ENCODE measurements around the gene AKR1C3. TPM values are rescaled to one million over a fixed set of nuclear protein-coding genes. Genes with fewer than 3 reads are reported as not detected.
A peak's percentile ranks its signal among the peaks of the same experiment; 100 is the strongest.

AKR1C3 gene
- total and polyA plus RNA-seq, 9 donors = 0.75 to 2.5 (median 1.1) TPM

DNA sequence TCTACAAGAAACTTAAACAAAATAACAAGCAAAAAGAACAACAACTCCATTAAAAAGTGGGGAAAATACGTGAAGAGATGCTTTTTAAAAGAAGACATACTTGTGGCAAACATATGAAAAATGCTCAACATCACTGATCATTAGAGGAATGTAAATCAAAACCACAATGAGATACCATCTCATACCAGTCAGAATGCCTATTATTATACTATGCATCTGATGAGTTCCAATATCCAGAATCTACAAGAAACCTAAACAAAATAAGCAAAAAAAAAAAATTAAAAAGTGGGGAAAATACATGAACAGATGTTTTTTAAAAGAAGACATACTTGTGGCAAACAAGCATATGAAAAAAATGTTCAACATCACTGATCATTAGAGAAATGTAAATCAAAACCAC lies 29.6 kb upstream of the AKR1C3 start:
- H3K27me3 ChIP-seq (ENCODE audit: control insufficient read depth, insufficient read depth, low read length) = no peaks in the 10 kb centered on the region
- H3K27ac ChIP-seq (ENCODE audit: low read length) = no peak overlapping the region
- no peaks in the 10 kb centered on the region for H3K4me1 ChIP-seq (ENCODE audit: control insufficient read depth, insufficient read depth, low read length)
- no peak for DNase-seq
- WGBS (ENCODE audit: insufficient coverage) = no CpG with 5 or more reads among the region's 1 CpG
- no peak overlapping the region for H3K4me3 ChIP-seq (ENCODE audit: low read length)
- peaks cover 2% of the 10 kb centered on the region for H3K9me3 ChIP-seq (replicated peaks; ENCODE audit: control insufficient read depth, low read depth, low read length)
- H3K36me3 ChIP-seq (ENCODE audit: control insufficient read depth, insufficient read depth, low read length) = no peaks in the 10 kb centered on the region

GRCh38 chr10:5068274-5068984 lies 25.8 kb upstream of the AKR1C3 start:
- no peak overlapping the region for H3K27ac ChIP-seq (ENCODE audit: low read length)
- H3K4me1 ChIP-seq (ENCODE audit: control insufficient read depth, insufficient read depth, low read length) = peaks cover 8% of the 10 kb centered on the region
- 80% methylated on average over 1 of the region's 1 CpG for WGBS (ENCODE audit: insufficient coverage)
- H3K36me3 ChIP-seq (ENCODE audit: control insufficient read depth, insufficient read depth, low read length) = no peaks in the 10 kb centered on the region
- H3K9me3 ChIP-seq (replicated peaks; ENCODE audit: control insufficient read depth, low read depth, low read length) = peaks cover 6% of the 10 kb centered on the region
- no peak for DNase-seq
- no peaks in the 10 kb centered on the region for H3K27me3 ChIP-seq (ENCODE audit: control insufficient read depth, insufficient read depth, low read length)
- H3K4me3 ChIP-seq (ENCODE audit: low read length) = no peak overlapping the region

- no peaks in the 10 kb centered on the region for H3K27me3 ChIP-seq (ENCODE audit: control insufficient read depth, insufficient read depth, low read length)
- no peaks in the 10 kb centered on the region for H3K36me3 ChIP-seq (ENCODE audit: control insufficient read depth, insufficient read depth, low read length)
- H3K4me3 ChIP-seq (ENCODE audit: low read length) = no peak overlapping the region
- peaks cover 8% of the 10 kb centered on the region for H3K4me1 ChIP-seq (ENCODE audit: control insufficient read depth, insufficient read depth, low read length)
- peak overlapping the region; percentile 65 for H3K27ac ChIP-seq (ENCODE audit: low read length)
- DNase-seq = peak; percentile 39
- peaks cover 6% of the 10 kb centered on the region for H3K9me3 ChIP-seq (replicated peaks; ENCODE audit: control insufficient read depth, low read depth, low read length)
Measured at GRCh38 chr10:5070648-5071410, 23.4 kb upstream of the AKR1C3 start.

GRCh38 chr10:5071411-5072198 lies 22.6 kb upstream of the AKR1C3 start:
- peak overlapping the region; percentile 65 for H3K27ac ChIP-seq (ENCODE audit: low read length)
- no peak overlapping the region for H3K4me3 ChIP-seq (ENCODE audit: low read length)
- H3K36me3 ChIP-seq (ENCODE audit: control insufficient read depth, insufficient read depth, low read length) = no peaks in the 10 kb centered on the region
- WGBS (ENCODE audit: insufficient coverage) = 56% methylated on average over 5 of the region's 8 CpGs
- peaks cover 6% of the 10 kb centered on the region for H3K9me3 ChIP-seq (replicated peaks; ENCODE audit: control insufficient read depth, low read depth, low read length)
- H3K27me3 ChIP-seq (ENCODE audit: control insufficient read depth, insufficient read depth, low read length) = no peaks in the 10 kb centered on the region
- H3K4me1 ChIP-seq (ENCODE audit: control insufficient read depth, insufficient read depth, low read length) = peaks cover 8% of the 10 kb centered on the region
- DNase-seq = peak; percentile 95

DNA sequence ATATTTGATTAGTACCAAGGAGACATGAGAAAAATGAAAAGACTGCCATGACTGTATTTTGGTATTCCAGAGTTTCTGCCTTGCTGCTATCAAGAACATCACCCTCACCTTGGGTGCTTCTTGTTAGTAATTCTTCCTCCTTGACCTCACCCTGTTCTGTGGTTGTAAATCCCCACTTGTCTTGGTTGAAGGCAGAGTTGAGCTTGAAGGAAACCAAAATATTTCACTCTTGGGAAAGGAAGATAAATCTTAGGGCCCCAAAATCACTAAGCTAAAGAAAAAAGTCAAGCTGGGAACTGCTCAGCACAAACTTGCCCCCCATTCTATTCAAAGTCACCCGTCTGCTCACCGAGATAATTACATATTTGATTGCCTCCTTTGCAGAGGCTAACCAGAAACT lies 20.6 kb upstream of the AKR1C3 start:
- Histone ChIP-seq H3K4me3 (ENCODE audit: low read length) (no peak overlapping the region), H3K27ac (ENCODE audit: low read length) (no peak overlapping the region), H3K27me3 (ENCODE audit: control insufficient read depth, insufficient read depth, low read length) (no peaks in the 10 kb centered on the region), H3K4me1 (ENCODE audit: control insufficient read depth, insufficient read depth, low read length) (peaks cover 8% of the 10 kb centered on the region), H3K36me3 (ENCODE audit: control insufficient read depth, insufficient read depth, low read length) (no peaks in the 10 kb centered on the region), H3K9me3 (replicated peaks; ENCODE audit: control insufficient read depth, low read depth, low read length) (peaks cover 6% of the 10 kb centered on the region)
- DNase-seq = no peak
- 94% methylated on average over 2 of the region's 2 CpGs for WGBS (ENCODE audit: insufficient coverage)

GRCh38 chr10:5076615-5077014 lies 17.6 kb upstream of the AKR1C3 start:
- WGBS (ENCODE audit: insufficient coverage) = no CpG with 5 or more reads among the region's 3 CpGs
- peak; percentile 3 for DNase-seq
- no peaks in the 10 kb centered on the region for H3K36me3 ChIP-seq (ENCODE audit: control insufficient read depth, insufficient read depth, low read length)

GRCh38 chr10:5078547-5079180 lies 15.6 kb upstream of the AKR1C3 start:
- Histone ChIP-seq H3K36me3 (ENCODE audit: control insufficient read depth, insufficient read depth, low read length) (no peaks in the 10 kb centered on the region), H3K4me1 (ENCODE audit: control insufficient read depth, insufficient read depth, low read length) (no peaks in the 10 kb centered on the region), H3K4me3 (ENCODE audit: low read length) (no peak overlapping the region), H3K27me3 (ENCODE audit: control insufficient read depth, insufficient read depth, low read length) (no peaks in the 10 kb centered on the region), H3K9me3 (replicated peaks; ENCODE audit: control insufficient read depth, low read depth, low read length) (no peaks in the 10 kb centered on the region), H3K27ac (ENCODE audit: low read length) (no peak overlapping the region)
- DNase-seq = no peak
- WGBS (ENCODE audit: insufficient coverage) = 95% methylated on average over 2 of the region's 4 CpGs

More at GRCh38 chr10:5076615-5077014, 17.6 kb upstream of the AKR1C3 start:
- Histone ChIP-seq H3K27ac (ENCODE audit: low read length) (no peak overlapping the region), H3K4me3 (ENCODE audit: low read length) (no peak overlapping the region), H3K4me1 (ENCODE audit: control insufficient read depth, insufficient read depth, low read length) (peaks cover 2% of the 10 kb centered on the region), H3K9me3 (replicated peaks; ENCODE audit: control insufficient read depth, low read depth, low read length) (no peaks in the 10 kb centered on the region), H3K27me3 (ENCODE audit: control insufficient read depth, insufficient read depth, low read length) (no peaks in the 10 kb centered on the region)

GRCh38 chr10:5079306-5079830 lies 14.8 kb upstream of the AKR1C3 start:
- Histone ChIP-seq H3K4me1 (ENCODE audit: control insufficient read depth, insufficient read depth, low read length) (no peaks in the 10 kb centered on the region), H3K27ac (ENCODE audit: low read length) (no peak overlapping the region), H3K4me3 (ENCODE audit: low read length) (no peak overlapping the region), H3K9me3 (replicated peaks; ENCODE audit: control insufficient read depth, low read depth, low read length) (no peaks in the 10 kb centered on the region), H3K27me3 (ENCODE audit: control insufficient read depth, insufficient read depth, low read length) (no peaks in the 10 kb centered on the region), H3K36me3 (ENCODE audit: control insufficient read depth, insufficient read depth, low read length) (no peaks in the 10 kb centered on the region)
- DNase-seq = no peak
- WGBS (ENCODE audit: insufficient coverage) = no CpG with 5 or more reads among the region's 2 CpGs

- 80% methylated on average over 2 of the region's 6 CpGs for WGBS (ENCODE audit: insufficient coverage)
- Histone ChIP-seq H3K27me3 (ENCODE audit: control insufficient read depth, insufficient read depth, low read length) (no peaks in the 10 kb centered on the region), H3K4me1 (ENCODE audit: control insufficient read depth, insufficient read depth, low read length) (no peaks in the 10 kb centered on the region), H3K9me3 (replicated peaks; ENCODE audit: control insufficient read depth, low read depth, low read length) (no peaks in the 10 kb centered on the region), H3K27ac (ENCODE audit: low read length) (no peak overlapping the region), H3K4me3 (ENCODE audit: low read length) (no peak overlapping the region), H3K36me3 (ENCODE audit: control insufficient read depth, insufficient read depth, low read length) (no peaks in the 10 kb centered on the region)
- DNase-seq = no peak
Measured at GRCh38 chr10:5079836-5080235, 14.4 kb upstream of the AKR1C3 start.

All from muscle of leg (tissue), 11 donors.